ENCODE measurements around the gene FGFBP1.
"Not testable (repeated sequence)": the region's sequence is repeated elsewhere in the genome, so short reads cannot be mapped to it uniquely, and the experiment has no call there.

The FGFBP1 gene

GRCh38 chr4:15917297-15917696 is 21.2 kb downstream of the FGFBP1 start:
- no peak for DNase-seq (ENCODE audit: low read depth, low spot score)
- in situ Hi-C loops (cut with HindIII; ENCODE audit: low sequenced_read_pairs): no loop called here
- no peak overlapping the region for H3K4me3 ChIP-seq (ENCODE audit: low read depth, low read length)
- TF ChIP-seq CTCF (IDR thresholded peaks at IDR 0.05; ENCODE audit: low read depth, low read length): no peak

GRCh38 chr4:15916358-15916757 is 22.2 kb downstream of the FGFBP1 start:
- DNase-seq (ENCODE audit: low read depth, low spot score); H3K4me3 ChIP-seq (ENCODE audit: low read depth, low read length); in situ Hi-C loops (cut with HindIII; ENCODE audit: low sequenced_read_pairs): not testable (repeated sequence)

- in situ Hi-C loops (cut with HindIII; ENCODE audit: low sequenced_read_pairs): no loop called here
- no peak for DNase-seq (ENCODE audit: low read depth, low spot score)
- H3K4me3 ChIP-seq (ENCODE audit: low read depth, low read length): no peak overlapping the region
- no peak for TF ChIP-seq CTCF (IDR thresholded peaks at IDR 0.05; ENCODE audit: low read depth, low read length)
These were observed 23.8 kb downstream of the FGFBP1 start for GRCh38 chr4:15914736-15915135.

GRCh38 chr4:15914291-15914690 is 24.2 kb downstream of the FGFBP1 start:
- in situ Hi-C loops (cut with HindIII; ENCODE audit: low sequenced_read_pairs): no loop called here
- peak; percentile 62 for DNase-seq (ENCODE audit: low read depth, low spot score)
- no peak for TF ChIP-seq CTCF (IDR thresholded peaks at IDR 0.05; ENCODE audit: low read depth, low read length)
- H3K4me3 ChIP-seq (ENCODE audit: low read depth, low read length): no peak overlapping the region

GRCh38 chr4:15913631-15913970 is 24.9 kb downstream of the FGFBP1 start:
- peak; percentile 94 for DNase-seq (ENCODE audit: low read depth, low spot score)
- no peak overlapping the region for H3K4me3 ChIP-seq (ENCODE audit: low read depth, low read length)
- no peak for TF ChIP-seq CTCF (IDR thresholded peaks at IDR 0.05; ENCODE audit: low read depth, low read length)
- in situ Hi-C loops (cut with HindIII; ENCODE audit: low sequenced_read_pairs): no loop called here

- no peak for DNase-seq (ENCODE audit: low read depth, low spot score)
- in situ Hi-C loops (cut with HindIII; ENCODE audit: low sequenced_read_pairs): no loop called here
- no peak for TF ChIP-seq CTCF (IDR thresholded peaks at IDR 0.05; ENCODE audit: low read depth, low read length)
- H3K4me3 ChIP-seq (ENCODE audit: low read depth, low read length): no peak overlapping the region
These were observed 25.4 kb downstream of the FGFBP1 start for GRCh38 chr4:15912961-15913630.

- no peak for TF ChIP-seq CTCF (IDR thresholded peaks at IDR 0.05; ENCODE audit: low read depth, low read length)
- no peak overlapping the region for H3K4me3 ChIP-seq (ENCODE audit: low read depth, low read length)
- in situ Hi-C loops (cut with HindIII; ENCODE audit: low sequenced_read_pairs): no loop called here
- peak; percentile 13 for DNase-seq (ENCODE audit: low read depth, low spot score)
These were observed 26.3 kb downstream of the FGFBP1 start for GRCh38 chr4:15912236-15912635.
